ENCODE results near the gene TARBP2. TPM values are rescaled to one million over a fixed set of nuclear protein-coding genes. Genes with fewer than 3 reads are reported as not detected.
"Not testable (repeated sequence)": the region's sequence is repeated elsewhere in the genome, so short reads cannot be mapped to it uniquely, and the experiment has no call there.

The TARBP2 gene
- total RNA-seq, 1 donor from 2014 or later, result 45.3 TPM

DNA sequence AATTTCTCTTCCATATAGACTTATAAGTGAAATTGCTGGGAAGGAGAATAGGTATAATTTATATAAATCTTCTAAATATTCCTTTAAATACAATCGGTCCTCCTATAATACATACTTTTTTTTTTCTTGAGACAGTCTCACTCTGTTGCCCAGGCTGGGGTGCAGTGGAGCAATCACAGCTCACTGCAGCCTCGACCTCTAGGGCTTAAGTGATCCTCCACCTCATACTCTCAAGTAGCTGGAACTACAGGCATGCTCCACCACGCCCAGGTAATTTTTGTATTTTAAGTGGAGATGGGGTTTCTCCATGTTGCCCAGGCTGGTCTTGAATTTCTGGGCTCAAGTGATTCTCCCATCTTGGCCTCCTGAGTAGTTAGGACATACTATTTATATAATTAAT is 35.9 kb downstream of the TARBP2 start:
- no peak overlapping the region for H3K27ac Mint-ChIP-seq (ENCODE audit: unreplicated experiment)
- peaks cover 3% of the 10 kb centered on the region for H3K4me1 Mint-ChIP-seq (ENCODE audit: unreplicated experiment)
- TF ChIP-seq, protein P1, sequence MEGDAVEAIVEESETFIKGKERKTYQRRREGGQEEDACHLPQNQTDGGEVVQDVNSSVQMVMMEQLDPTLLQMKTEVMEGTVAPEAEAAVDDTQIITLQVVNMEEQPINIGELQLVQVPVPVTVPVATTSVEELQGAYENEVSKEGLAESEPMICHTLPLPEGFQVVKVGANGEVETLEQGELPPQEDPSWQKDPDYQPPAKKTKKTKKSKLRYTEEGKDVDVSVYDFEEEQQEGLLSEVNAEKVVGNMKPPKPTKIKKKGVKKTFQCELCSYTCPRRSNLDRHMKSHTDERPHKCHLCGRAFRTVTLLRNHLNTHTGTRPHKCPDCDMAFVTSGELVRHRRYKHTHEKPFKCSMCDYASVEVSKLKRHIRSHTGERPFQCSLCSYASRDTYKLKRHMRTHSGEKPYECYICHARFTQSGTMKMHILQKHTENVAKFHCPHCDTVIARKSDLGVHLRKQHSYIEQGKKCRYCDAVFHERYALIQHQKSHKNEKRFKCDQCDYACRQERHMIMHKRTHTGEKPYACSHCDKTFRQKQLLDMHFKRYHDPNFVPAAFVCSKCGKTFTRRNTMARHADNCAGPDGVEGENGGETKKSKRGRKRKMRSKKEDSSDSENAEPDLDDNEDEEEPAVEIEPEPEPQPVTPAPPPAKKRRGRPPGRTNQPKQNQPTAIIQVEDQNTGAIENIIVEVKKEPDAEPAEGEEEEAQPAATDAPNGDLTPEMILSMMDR (IDR thresholded peaks at IDR 0.05; ENCODE audit: unreplicated experiment), result no peak
- peaks cover 1% of the 10 kb centered on the region for H3K27me3 Mint-ChIP-seq (ENCODE audit: unreplicated experiment)
- H3K9me3 Mint-ChIP-seq (ENCODE audit: unreplicated experiment), result no peaks in the 10 kb centered on the region
- no peak for DNase-seq (ENCODE audit: low spot score)
- no peak overlapping the region for H3K4me3 Mint-ChIP-seq (ENCODE audit: unreplicated experiment)
- H3K36me3 Mint-ChIP-seq (ENCODE audit: low read depth, unreplicated experiment), result peaks cover 36% of the 10 kb centered on the region

DNA sequence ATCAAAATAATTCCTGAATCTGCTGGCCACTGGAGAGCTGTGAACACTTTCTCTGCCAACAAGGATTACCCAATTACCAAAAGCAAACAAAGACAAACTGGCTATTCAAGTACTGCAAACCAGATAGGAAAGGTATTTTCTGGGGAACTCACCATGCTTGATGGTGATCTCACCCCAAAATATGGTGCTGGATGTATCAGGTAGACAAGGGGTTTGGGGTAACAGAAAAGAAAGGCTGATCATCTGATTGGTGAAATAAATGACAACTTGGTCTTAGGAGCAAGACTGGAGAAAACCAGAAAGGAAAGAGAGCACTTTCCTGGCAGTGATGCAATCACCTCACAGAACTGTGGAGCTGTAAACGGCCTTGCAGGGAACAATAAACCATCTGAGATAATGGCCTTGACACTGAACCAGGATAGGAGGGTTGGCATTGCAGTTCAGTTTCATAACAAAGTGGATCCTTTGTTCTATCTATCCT is 37.2 kb downstream of the TARBP2 start:
- peaks cover 3% of the 10 kb centered on the region for H3K4me1 Mint-ChIP-seq (ENCODE audit: unreplicated experiment)
- H3K27ac Mint-ChIP-seq (ENCODE audit: unreplicated experiment), result no peak overlapping the region
- peak overlapping the region; percentile 6 for H3K4me3 Mint-ChIP-seq (ENCODE audit: unreplicated experiment)
- H3K36me3 Mint-ChIP-seq (ENCODE audit: low read depth, unreplicated experiment), result peaks cover 32% of the 10 kb centered on the region
- TF ChIP-seq, protein P1 (IDR thresholded peaks at IDR 0.05; ENCODE audit: unreplicated experiment), result no peak
- no peaks in the 10 kb centered on the region for H3K27me3 Mint-ChIP-seq (ENCODE audit: unreplicated experiment)
- DNase-seq (ENCODE audit: low spot score), result no peak
- no peaks in the 10 kb centered on the region for H3K9me3 Mint-ChIP-seq (ENCODE audit: unreplicated experiment)

DNA sequence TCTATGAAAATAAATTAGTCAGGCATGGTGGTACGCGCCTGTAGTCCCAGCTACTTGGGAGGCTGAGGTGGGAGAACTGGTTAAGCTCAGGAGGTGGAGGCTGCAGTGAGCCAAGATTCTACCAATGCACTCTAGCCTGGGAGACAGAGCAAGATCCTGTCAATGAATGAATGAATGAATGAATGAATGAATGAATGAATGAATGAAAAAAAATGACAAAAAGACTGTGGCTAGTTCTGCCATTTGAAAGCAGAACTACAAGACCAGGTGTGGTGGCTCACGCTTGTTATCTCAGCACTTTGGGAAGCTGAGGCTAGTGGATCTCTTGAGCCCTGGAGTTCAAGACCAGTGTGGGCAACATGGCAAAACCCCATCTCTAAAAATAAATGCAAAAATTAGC is 38.4 kb downstream of the TARBP2 start:
- H3K27ac Mint-ChIP-seq (ENCODE audit: unreplicated experiment), result no peak overlapping the region
- TF ChIP-seq, protein P1 (IDR thresholded peaks at IDR 0.05; ENCODE audit: unreplicated experiment), result no peak
- no peak overlapping the region for H3K4me3 Mint-ChIP-seq (ENCODE audit: unreplicated experiment)
- H3K27me3 Mint-ChIP-seq (ENCODE audit: unreplicated experiment), result no peaks in the 10 kb centered on the region
- H3K9me3 Mint-ChIP-seq (ENCODE audit: unreplicated experiment), result no peaks in the 10 kb centered on the region
- H3K36me3 Mint-ChIP-seq (ENCODE audit: low read depth, unreplicated experiment), result peaks cover 27% of the 10 kb centered on the region
- peaks cover 13% of the 10 kb centered on the region for H3K4me1 Mint-ChIP-seq (ENCODE audit: unreplicated experiment)
- no peak for DNase-seq (ENCODE audit: low spot score)

DNA sequence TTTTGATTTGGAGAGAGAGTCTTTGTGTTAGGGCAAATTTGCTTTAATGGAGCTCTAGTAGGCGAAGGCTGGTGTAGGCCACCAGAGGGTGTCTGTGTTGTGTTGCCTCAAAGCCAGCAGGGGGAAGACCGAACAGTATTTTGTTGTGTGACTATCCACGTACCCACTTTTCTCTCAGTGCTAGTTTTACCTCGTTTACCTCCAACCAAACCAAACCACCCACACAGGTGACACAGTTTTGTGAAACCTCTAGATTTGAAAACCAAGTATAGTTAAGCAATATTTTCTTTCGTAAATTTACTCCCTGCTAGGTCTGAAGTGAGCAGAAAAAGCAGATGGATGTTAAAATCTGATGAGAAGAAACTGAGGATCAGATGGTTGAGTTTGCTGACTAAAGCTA is 42.5 kb downstream of the TARBP2 start:
- Mint-ChIP-seq H3K4me1 (ENCODE audit: unreplicated experiment) (peaks cover 13% of the 10 kb centered on the region), H3K4me3 (ENCODE audit: unreplicated experiment) (peak overlapping the region; percentile 57), H3K36me3 (ENCODE audit: low read depth, unreplicated experiment) (peaks cover 20% of the 10 kb centered on the region), H3K9me3 (ENCODE audit: unreplicated experiment) (no peaks in the 10 kb centered on the region), H3K27ac (ENCODE audit: unreplicated experiment) (peak overlapping the region; percentile 93), H3K27me3 (ENCODE audit: unreplicated experiment) (no peaks in the 10 kb centered on the region)
- DNase-seq (ENCODE audit: low spot score), result peak; percentile 57
- TF ChIP-seq, protein P1 (IDR thresholded peaks at IDR 0.05; ENCODE audit: unreplicated experiment), result peak; percentile 71

DNA sequence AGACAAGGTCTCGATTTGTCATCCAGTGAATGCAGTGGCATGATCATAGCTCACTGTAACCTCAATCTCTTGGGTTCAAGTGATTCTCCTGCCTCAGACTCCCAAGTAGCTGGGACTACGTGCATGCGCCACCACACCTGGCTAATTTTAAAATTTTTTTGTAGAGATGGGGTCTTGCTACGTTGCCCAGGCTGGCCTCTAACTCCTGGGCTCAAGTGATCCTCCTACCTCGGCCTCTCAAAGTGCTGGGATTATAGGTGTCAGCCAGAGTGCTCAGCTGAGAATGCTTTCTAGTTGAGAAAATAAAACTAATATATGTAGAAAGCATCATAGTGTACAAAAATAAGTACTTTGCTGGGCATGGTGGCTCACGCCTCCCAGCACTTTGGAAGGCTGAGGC is 47.3 kb downstream of the TARBP2 start:
- not testable (repeated sequence) for H3K27me3 Mint-ChIP-seq (ENCODE audit: unreplicated experiment); H3K9me3 Mint-ChIP-seq (ENCODE audit: unreplicated experiment); H3K4me1 Mint-ChIP-seq (ENCODE audit: unreplicated experiment); H3K27ac Mint-ChIP-seq (ENCODE audit: unreplicated experiment); H3K4me3 Mint-ChIP-seq (ENCODE audit: unreplicated experiment); DNase-seq (ENCODE audit: low spot score)
- peaks cover 24% of the 10 kb centered on the region for H3K36me3 Mint-ChIP-seq (ENCODE audit: low read depth, unreplicated experiment)

DNA sequence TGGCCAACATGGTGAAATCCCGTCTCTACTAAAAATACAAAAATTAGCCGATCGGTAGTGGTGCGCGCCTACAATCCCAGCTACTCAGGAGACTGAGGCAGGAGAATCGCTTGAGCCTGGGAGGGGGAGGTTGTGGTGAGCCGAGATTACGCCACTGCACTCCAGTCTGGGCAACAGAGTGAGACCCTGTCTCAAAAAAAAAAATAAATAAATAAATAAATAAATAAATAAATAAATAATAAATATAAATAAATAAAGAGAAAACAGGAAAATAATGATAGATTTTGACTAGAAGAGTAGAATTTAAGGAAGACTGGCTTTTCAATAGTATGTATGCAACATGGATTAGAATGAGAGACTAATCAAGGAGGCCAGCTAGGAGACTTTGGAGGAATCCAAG is 49.0 kb downstream of the TARBP2 start:
- H3K36me3 Mint-ChIP-seq (ENCODE audit: low read depth, unreplicated experiment), result peaks cover 24% of the 10 kb centered on the region
- H3K27me3 Mint-ChIP-seq (ENCODE audit: unreplicated experiment); H3K27ac Mint-ChIP-seq (ENCODE audit: unreplicated experiment); H3K4me1 Mint-ChIP-seq (ENCODE audit: unreplicated experiment); H3K4me3 Mint-ChIP-seq (ENCODE audit: unreplicated experiment); DNase-seq (ENCODE audit: low spot score); H3K9me3 Mint-ChIP-seq (ENCODE audit: unreplicated experiment): not testable (repeated sequence)

Data from endothelial cell (in vitro differentiated cells).